NCI-H1105 treated with DMSO at 0.1 percent for 48 hours (cell line): ENCODE data around the gene TENT4B.

Source experiments
- DNase-seq: peaks from one replicate; lab custom pipeline; 2025; lab: John Stamatoyannopoulos, UW

Gene TENT4B

GRCh38 chr16:50195756-50196155 is 42.6 kb downstream of the TENT4B start:
- DNase-seq = no peak

DNA sequence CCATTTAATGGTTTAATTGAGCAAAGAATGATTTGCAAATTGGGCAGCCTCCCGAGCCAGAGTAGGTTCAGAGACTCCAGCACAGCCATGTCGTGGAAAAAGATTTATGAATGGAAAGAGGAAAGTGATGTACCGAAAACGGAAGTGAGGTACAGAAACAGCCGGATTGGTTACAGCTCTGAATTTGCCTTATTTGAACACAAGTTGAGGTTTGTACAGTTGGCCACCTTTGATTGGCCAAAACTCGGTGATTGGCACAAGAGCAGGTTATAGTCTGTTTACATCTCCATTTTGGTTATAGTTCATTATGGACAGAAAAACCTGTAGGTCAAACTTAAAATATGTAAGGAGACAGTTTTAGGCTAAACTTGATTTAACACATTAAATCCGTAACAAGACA is 44.5 kb downstream of the TENT4B start:
- DNase-seq = no peak

DNA sequence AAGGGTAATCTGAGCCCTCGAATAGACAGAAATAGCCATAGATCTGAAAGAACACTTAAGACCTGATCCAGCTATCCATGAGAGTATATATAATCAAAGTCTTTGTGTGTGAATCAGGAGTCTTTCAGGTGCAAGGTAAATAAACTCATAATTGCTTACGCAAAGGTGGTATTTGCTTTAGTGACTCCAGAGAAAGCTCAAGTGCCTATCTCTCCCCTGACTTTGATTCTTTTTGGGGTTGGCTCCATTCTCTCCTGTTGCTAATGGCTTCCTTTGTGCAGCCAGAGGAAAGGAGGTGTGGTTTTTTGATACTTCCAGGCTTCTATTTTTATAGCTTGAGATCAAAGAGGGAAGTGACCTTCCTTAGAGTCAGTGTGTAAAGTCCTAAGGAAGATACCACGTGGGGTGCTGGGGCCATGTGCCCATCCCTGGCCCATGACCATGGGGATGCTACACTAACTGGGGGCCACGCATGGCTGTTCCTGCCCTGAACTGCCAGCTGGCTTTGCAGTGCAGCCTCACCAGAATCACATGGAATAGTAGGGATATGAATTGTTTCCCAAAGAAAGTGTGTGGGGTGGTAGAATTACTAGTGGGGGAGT is 45.8 kb downstream of the TENT4B start:
- DNase-seq = peak; percentile 83

DNA sequence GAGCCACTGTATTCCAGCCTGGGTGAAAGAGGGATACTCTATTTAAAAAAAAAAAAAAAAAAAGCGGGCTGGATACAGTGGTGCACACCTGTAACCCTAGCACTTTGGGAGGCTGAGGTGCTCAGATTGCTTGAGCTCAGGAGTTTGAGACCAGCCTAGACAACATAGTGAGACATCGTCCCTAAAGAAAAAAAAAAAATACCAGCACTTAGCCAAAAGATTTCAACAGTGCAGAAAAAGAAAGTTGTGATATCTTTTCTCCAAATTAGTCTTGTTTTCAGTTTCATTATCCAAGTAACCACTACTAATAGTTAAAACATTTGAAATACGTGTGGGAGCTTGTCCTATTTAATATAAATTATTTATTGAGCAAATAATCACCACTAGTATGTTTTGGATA is 48.7 kb downstream of the TENT4B start:
- no peak for DNase-seq

GRCh38 chr16:50202926-50203624 is 50.0 kb downstream of the TENT4B start:
- DNase-seq = no peak

- DNase-seq = no peak
Measured at GRCh38 chr16:50203681-50204080, 50.6 kb downstream of the TENT4B start.

DNA sequence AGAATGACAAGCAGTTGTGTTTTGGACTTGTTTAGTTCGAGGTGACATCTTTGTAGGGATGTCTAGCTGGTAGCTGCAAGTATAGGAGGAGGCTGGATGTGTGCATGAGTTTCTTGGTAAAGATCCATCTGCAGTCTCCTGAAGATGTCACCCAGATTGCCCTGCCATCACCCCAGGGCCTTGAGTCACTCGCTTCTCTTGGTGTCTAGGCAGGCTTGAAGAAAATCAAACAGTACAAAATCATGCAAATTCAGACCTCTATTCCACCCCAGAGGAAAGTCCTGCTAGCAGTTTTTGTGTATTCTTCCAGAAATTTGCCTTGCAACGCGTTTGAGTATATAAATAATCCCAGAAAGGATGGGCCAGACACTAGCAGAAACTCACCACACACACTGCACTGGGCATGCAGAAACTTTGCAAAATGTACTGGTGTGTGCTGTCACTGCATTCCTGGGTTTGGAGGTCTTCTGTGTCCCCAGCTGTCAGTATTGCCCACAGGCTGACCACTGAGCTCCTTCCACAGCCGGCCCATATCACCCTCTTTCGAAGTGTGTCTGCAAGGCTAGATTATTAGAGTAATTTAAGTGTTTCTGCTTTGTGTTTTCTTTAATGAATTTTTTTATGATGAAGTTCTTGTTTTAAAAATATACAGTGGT is 51.5 kb downstream of the TENT4B start:
- DNase-seq = no peak

- no peak for DNase-seq
Measured at GRCh38 chr16:50207652-50208051, 54.5 kb downstream of the TENT4B start.

DNA sequence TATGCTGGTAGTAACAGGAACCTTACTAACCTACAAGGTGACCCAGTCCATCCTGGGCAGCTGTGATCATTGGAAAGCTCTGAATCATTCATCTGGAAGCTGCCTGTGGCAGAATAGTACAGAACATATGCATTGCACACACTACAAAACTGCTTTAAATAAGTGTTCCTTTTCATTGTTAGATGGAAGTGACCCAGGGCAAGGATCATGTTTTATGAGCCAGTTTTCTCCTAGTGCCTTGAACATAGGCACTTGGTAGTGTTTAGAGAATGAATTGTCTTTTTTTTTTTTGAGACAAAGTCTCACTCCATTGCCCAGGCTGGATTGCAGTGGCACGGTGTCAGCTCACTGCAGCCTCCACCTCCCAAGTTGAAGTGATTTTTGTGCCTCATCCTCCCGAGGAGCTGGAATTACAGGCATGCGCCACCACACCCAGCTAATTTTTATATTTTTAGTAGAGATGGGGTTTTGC is 55.4 kb downstream of the TENT4B start:
- DNase-seq = no peak

DNA sequence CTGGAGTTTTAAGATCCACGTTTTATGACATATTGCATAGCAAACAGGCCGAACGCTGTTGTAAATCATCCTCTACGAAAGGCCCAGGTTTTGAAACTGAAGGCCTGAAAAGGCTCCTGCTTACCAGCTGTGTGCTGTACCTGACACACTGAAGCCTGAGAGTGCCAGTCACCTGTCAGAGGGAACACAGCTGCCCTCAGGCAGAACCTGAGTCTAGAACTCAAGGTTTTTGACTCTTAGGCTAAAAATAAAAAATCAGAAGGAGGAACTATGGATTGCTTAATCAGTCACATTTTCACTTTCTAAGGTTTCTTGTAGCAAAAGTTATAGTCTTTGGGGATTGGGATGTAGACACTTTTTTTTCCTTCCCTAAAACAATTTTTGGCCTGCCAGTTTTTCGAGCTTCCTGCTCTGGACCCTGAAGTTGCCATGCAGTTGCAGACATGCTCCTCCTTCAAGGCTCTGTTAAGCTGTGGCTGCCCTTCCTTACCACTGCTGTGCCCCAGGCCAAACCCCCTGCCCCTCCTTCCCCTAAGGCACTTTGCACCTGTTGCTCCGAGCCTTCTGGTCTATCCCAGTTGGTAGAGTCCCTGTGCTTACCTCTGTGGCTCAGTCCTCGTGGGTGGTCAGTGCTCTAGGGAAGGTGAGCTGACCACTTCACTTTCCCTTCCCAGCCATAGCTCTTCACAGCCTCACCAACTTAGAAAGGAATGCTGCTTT is 56.6 kb downstream of the TENT4B start:
- DNase-seq = no peak

DNA sequence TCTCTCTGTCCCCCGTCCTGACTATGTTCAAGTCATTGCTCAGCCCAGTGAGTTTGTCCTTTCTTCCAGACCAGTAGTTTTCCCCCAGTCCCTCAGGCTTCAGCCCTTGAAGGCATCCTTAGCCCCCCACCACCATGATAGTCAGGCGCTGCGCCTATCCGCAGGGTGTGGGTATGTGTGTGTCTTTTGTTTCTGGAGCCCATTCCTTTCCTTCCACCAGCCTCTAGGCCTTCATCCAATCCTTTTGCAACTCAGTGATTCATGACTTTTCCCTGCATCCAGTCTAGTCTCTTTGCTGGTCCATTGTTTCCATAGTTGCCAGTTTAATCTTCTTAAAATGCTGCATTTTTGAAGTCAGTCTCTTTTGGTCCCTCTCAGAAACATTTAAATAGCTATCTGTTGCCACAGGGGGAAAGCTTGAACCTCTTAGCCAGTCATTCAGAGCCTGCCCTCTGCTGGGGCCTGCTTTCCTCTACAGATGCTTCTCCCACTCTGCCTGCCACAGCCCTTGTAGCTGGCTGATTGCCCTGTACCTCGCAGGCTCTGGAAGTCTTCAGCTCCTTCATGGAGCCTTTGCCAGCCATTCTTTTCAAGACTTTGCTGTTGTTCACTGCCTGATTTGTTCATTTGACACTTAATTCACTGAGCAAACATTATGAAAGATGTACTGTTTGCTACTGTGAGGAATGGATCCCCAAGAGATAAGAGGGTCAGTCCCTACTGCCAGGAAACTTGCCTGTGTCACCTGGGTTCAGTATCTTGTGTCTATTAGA is 57.3 kb downstream of the TENT4B start:
- DNase-seq = peak; percentile 81

DNA sequence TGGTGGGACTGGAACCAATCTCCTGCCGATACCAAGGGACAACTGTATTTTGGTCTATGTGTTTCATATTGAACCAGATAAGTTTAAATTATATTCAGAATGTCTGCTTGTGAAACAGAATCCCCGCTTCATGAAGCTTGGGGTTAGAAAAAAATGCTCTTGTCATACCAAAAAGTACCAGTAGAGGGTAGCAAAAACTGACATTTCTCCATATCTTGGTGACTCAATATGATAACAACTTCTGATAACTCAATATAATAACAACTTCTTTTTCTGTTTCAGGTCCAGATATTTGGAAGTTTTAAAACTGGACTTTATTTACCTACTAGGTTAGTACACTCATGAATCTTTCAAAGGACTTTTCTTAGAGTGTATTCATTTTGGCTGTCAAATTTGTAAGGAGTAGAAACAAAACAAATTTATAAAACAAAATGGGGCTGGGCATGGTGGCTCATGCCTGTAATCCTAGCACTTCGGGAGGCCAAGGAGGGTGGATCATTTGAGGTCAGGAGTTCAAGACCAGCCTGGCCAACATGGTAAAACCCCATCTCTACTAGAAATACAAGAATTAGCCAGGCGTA is 60.9 kb downstream of the TENT4B start:
- DNase-seq = peak; percentile 57

DNA sequence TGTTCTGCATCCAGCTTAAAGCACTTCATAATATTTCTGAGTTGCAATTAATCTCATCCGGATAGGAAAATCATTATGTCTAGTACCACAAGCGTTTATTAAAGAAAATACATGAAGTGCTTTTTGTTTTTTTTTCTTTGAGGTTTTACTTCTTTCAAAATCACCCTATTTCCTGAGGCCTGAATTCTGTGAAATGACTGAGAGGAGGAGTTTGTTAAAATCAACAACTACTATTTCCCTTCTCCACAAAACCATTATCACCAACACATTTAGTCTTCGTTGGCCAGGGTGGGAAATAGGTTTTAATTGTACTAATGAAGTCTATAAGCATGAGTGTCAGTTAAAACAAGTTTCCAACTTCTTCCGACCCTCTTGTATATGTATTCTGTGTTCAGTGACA is 62.6 kb downstream of the TENT4B start:
- no peak for DNase-seq

DNA sequence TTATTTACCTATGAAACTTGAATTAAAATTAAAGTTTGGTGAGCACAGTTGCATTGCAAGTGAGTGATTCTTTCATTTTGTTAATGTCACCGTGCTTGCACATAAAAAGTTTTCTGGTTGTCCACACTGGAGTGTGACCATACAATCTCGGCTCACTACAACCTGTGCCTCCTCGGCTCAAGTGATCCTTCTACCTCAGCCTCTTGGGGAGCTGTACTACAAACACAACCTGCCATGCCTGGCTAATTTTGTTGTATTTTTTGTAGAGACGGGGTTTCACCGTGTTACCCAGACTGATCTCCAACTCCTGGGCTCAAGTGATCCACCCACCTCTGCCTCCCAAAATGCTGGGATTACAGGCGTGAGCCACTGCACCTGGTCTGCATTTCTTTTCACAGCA is 63.1 kb downstream of the TENT4B start:
- no peak for DNase-seq

- DNase-seq = no peak
Measured at GRCh38 chr16:50219402-50219975, 66.4 kb downstream of the TENT4B start.

DNA sequence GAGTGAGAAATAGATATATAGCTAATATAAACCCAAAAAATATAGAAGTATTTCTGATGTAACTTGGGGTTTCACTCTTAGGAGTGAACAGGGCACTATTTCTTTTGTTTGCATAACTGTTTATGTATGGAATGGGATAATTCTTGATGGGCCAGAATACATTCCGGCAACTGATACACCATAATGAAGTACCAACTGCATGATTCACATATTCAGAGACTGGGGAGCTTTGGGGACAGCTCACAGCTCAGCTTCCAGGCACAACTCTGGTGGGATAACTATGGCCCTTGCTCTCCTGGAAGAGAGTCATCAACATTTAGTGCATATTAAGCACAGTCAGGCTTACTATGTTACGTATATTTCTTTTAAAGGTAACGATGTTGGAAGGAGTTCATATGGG is 71.2 kb downstream of the TENT4B start:
- DNase-seq = no peak

- no peak for DNase-seq
Measured at GRCh38 chr16:50227120-50227519, 74.0 kb downstream of the TENT4B start.

DNA sequence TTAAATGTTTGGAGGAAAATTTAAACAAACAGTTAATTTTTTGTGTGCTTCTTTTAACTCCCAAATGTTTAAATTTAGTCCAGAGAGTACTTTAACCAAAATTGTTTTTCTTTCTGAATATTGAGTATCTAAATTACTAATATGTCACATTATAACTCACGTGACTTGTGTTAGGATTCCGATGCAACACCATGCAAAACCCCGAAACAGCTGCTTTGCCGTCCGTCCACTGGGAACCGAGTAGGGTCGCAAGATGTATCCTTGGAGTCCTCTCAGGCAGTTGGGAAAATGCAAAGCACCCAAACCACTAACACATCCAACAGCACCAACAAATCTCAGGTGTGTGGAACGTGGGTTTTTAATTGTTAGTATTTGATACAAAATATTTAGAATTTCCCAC is 74.6 kb downstream of the TENT4B start:
- no peak for DNase-seq

DNA sequence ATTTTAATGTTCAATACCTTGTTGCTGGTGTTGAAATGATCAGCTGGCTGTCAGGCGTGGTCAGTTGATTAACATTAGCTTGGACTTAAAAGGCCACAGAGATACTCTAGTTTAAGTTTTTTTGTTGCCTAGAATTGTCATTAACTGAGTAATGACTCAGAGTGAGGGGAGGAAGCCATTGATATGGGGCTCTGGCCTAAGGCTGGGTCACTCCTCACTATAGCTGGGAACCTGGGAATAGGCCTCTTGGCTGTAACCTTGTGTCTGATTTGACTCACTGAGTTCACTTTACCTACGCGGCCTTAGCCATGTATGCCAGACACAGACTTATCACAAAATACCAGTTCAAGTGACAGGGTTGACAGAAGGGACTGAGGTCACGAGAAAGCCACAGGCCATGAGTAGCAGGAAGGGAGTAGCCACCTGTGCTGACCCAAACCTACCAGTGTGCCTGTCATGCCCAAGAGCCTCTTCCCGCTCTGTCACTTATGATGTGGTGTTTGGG is 75.3 kb downstream of the TENT4B start:
- no peak for DNase-seq

DNA sequence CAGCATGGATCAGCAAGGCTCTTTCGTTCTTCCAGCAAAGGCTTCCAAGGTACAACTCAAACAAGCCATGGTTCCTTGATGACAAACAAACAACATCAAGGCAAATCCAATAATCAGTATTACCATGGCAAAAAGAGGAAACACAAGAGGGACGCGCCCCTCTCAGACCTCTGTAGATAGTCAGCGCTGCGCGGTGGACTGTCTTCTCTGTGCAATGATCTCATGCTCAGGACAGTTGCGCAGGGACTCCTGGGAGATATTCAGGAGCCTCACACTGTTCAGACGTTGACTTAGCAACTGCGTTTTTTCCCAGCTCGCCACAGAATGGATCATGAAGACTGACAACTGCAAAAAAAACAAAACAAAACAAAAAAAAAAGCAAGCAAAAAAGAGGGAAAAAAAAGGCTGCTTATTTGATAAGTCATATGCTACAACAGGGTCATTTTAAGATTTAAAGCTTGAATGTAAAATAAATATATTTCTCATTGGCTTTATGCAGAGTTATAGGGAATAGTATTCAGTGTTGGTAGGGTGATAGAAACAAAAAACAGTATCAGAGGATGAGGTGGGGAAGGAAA is 76.1 kb downstream of the TENT4B start:
- no peak for DNase-seq
